Brain microvascular endothelial cell (primary cell): Measurements from ENCODE around the gene VGLL4.
A peak's percentile ranks its signal among the peaks of the same experiment; 100 is the strongest.

ENCODE experiments used
- DNase-seq: peaks from one replicate; pipeline ENCODE4 v3.0.0-alpha.2; 2020
- H3K27ac ChIP-seq: fragments of 250-450 bp; sonication (Bioruptor Pico); 2 replicates; pipeline ENCODE4 v1.5.1; 2020; ENCODE audit warnings: mild to moderate bottlenecking, moderate library complexity
- H3K27me3 ChIP-seq: fragments of 250-450 bp; sonication (Bioruptor Pico); replicated peaks from 2 replicates; pipeline ENCODE4 v1.5.1; 2020; ENCODE audit warnings: mild to moderate bottlenecking
- H3K36me3 ChIP-seq: fragments of 250-450 bp; sonication (Bioruptor Pico); replicated peaks from 2 replicates; pipeline ENCODE4 v1.5.1; 2020; ENCODE audit warnings: mild to moderate bottlenecking
- H3K4me3 ChIP-seq: 2 replicates; pipeline ENCODE4 v1.5.1; 2011; ENCODE audit warnings: low read depth, mild to moderate bottlenecking, control low read depth, low read length, moderate library complexity
- CTCF ChIP-seq: IDR thresholded peaks from 2 replicates; pipeline ENCODE4 v1.5.1; 2011; ENCODE audit warnings: low read depth, mild to moderate bottlenecking, moderate library complexity, low read length, control low read depth, inconsistent platforms; ENCODE audit errors: missing control alignments
- in situ Hi-C: cut with HindIII; loops from 2 replicates; pipeline ENCODE4 v1.10.0; 2017; ENCODE audit warnings: low sequenced_read_pairs, low pct_ligation_motif_present

The VGLL4 gene

GRCh38 chr3:11569156-11569741 is 74.5 kb downstream of the VGLL4 start:
- no peaks in the 10 kb centered on the region for H3K27me3 ChIP-seq
- in situ Hi-C loops = no loop called here
- no peak for TF ChIP-seq CTCF
- peak overlapping the region; percentile 100 for H3K27ac ChIP-seq
- H3K4me3 ChIP-seq = no peak overlapping the region
- peaks cover 29% of the 10 kb centered on the region for H3K36me3 ChIP-seq
- DNase-seq = no peak

DNA sequence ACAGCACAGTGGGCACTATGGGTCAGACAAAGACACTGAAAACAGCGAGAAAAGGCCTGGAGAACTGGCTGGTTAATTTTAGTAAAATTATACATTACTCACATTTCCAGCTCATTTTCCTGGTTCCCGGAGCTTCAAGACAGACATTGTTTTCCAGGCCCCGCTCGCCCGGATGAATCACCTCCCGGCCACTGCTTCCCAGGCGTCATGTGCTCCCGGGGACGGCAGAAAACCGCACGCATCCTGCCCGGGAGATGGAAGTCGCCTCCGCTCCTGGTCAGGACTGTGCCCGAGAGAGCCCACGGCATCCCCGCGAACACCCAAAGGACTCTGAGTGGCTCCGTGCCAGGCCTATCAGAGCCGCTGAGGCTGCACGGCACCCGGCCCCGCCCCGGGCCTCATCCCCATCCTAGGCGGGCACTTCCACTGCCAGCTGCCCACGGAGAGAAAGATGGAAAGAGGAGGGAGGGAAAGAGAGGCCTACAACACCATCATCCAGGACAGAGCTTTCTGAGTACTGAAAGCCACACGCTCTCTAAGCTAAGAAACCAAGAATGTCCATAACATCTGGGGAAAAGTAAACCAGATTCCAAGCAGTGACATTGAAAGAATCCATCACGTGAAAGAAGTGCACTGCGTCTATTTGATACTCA is 75.1 kb downstream of the VGLL4 start:
- in situ Hi-C loops = no loop called here
- peak overlapping the region; percentile 50 for H3K4me3 ChIP-seq
- peak overlapping the region; percentile 100 for H3K27ac ChIP-seq
- DNase-seq = peak; percentile 95
- TF ChIP-seq CTCF = no peak
- H3K36me3 ChIP-seq = peaks cover 32% of the 10 kb centered on the region
- no peaks in the 10 kb centered on the region for H3K27me3 ChIP-seq

GRCh38 chr3:11567516-11568467 is 75.9 kb downstream of the VGLL4 start:
- in situ Hi-C loops = no loop called here
- peak overlapping the region; percentile 50 for H3K4me3 ChIP-seq
- no peaks in the 10 kb centered on the region for H3K27me3 ChIP-seq
- no peak for TF ChIP-seq CTCF
- H3K27ac ChIP-seq = peak overlapping the region; percentile 100
- H3K36me3 ChIP-seq = peaks cover 41% of the 10 kb centered on the region
- peak; percentile 79 for DNase-seq

DNA sequence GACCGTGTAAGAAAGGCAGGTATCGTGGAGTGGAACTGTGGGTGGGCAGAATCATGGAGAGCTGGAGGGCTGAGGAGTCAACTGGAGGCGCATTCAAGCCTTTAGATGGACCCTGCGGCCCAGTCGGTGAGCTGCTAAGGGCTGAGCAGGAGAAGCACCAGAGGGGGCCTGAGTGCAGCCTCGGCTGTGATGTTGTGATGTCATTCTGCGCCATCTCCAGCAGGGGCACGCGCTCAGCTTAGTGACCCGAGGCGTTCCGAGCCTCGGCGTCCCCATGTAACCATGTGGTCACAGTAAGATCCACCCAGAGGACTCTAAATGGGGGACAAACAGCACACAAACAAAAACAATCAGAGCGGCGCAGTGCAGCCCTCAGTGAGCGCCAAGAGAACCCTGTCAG is 76.8 kb downstream of the VGLL4 start:
- H3K27ac ChIP-seq = no peak overlapping the region

GRCh38 chr3:11566478-11566877 is 77.2 kb downstream of the VGLL4 start:
- H3K27ac ChIP-seq = no peak overlapping the region
- no peaks in the 10 kb centered on the region for H3K27me3 ChIP-seq
- H3K36me3 ChIP-seq = peaks cover 46% of the 10 kb centered on the region
- H3K4me3 ChIP-seq = no peak overlapping the region
- DNase-seq = no peak
- in situ Hi-C loops = no loop called here
- TF ChIP-seq CTCF = no peak

More for the DNA sequence above, 76.8 kb downstream of the VGLL4 start:
- peak; percentile 12 for TF ChIP-seq CTCF
- no peak overlapping the region for H3K4me3 ChIP-seq
- in situ Hi-C loops = no loop called here
- H3K36me3 ChIP-seq = peaks cover 45% of the 10 kb centered on the region
- no peaks in the 10 kb centered on the region for H3K27me3 ChIP-seq
- no peak for DNase-seq
